Ovary (tissue), 9 donors: ENCODE measurements around the gene KPNA6. TPM values are rescaled to one million over a fixed set of nuclear protein-coding genes. Genes with fewer than 3 reads are reported as not detected.

Experiments used
- DNase-seq, 5 donors: peaks; one replicate each; pipeline ENCODE4 v3.0.0-alpha.2; 2019 to 2020
- H3K27ac ChIP-seq, 2 donors: fragments of 200-600 bp; one replicate each; pipeline versions ENCODE4 v1.5.1 to v1.8.0; 2019 to 2022
- H3K27me3 ChIP-seq: fragments of 200-600 bp; one replicate; pipeline ENCODE4 v1.8.0; 2022
- H3K36me3 ChIP-seq: fragments of 200-600 bp; sonication (generic); one replicate; pipeline ENCODE4 v1.5.1; 2019
- H3K4me1 ChIP-seq: one replicate; pipeline ENCODE4 v1.8.1; 2013; ENCODE audit warnings: mild to moderate bottlenecking, moderate library complexity; ENCODE audit not compliant: insufficient read depth
- H3K4me3 ChIP-seq: fragments of 200-600 bp; sonication (generic); one replicate; pipeline ENCODE4 v1.5.1; 2017
- H3K9me3 ChIP-seq, 2 donors: fragments of 200-600 bp in 1 of 2; sonication (generic) in 1 of 2; one replicate each; pipeline versions ENCODE4 v1.5.1 to v1.8.1; 2013 to 2019; ENCODE audit warnings: mild to moderate bottlenecking in 1 of 2, moderate library complexity in 1 of 2
- EP300 ChIP-seq: sonication (generic); formaldehyde crosslinking; IDR thresholded peaks from one replicate; pipeline ENCODE4 v1.6.1; 2017; ENCODE audit warnings: antibody characterized with exemption
- POLR2A ChIP-seq: fragments of 450-650 bp; IDR thresholded peaks from one replicate; pipeline ENCODE4 v1.6.1; 2017; ENCODE audit warnings: antibody characterized with exemption, mild to moderate bottlenecking, moderate library complexity
- WGBS, 3 donors: extraction: QIAGEN DNeasy Blood & Tissue Kit in 1 of 3; methylation state at CpG; one replicate each; pipeline versions ENCODE4 v1.1.5 to v1.1.7; 2013 to 2017; 5-methylcytosine and 5-hydroxymethylcytosine counted together
- intact Hi-C, 4 donors: fragments of 100-400 bp; cut with DNase I; formaldehyde crosslinking; loops; one replicate each; pipeline versions ENCODE4 v1.11.0 to v1.15.1; 2022 to 2023
- polyA plus RNA-seq, 2 donors: library from polyadenylated mRNA; stranded (reverse); fragments of 200-250 nt in 1 of 2; fragments of 350-450 nt in 1 of 2; fragmentation: Illumina TruSeq in 1 of 2; extraction: RNeasy Lipid Tissue Mini Kit (QIAGEN cat#74804) in 1 of 2; gene quantifications; one replicate each; pipeline ENCODE4 v1.2.3, GENCODE V29; 2013 to 2014
- total RNA-seq, 7 donors: library from RNA; depleted of rRNA in 2 of 7; stranded (reverse); fragments of >200 nt in 2 of 7; fragmentation: NEBNext Ultra II Directional in 3 of 7; extraction: Animal tissue kit (Norgen Biotek cat#: 25700) in 3 of 7; gene quantifications; one replicate each; pipeline versions ENCODE4 v1.1.0 to v1.2.4, GENCODE V29; 2016 to 2023
- TF ChIP-seq, protein P1 (sequence below), 3 donors: fragments of 450-650 bp in 2 of 3; fragments of 200-600 bp in 1 of 3; IDR thresholded peaks; one replicate each; pipeline versions ENCODE4 v1.5.1 to v1.8.0; 2016 to 2022; ENCODE audit warnings: antibody characterized with exemption in 3 of 3, mild to moderate bottlenecking in 1 of 3
- donor health status: DM: no; HTN: no; CAD: no; lungs with moderate emphysema.
- donor health status: DM: no; HTN: no; CAD: no.
- donor health status: Bipolar disorder and iron deficiency.
- donor health status: DM: yes; HTN: yes; CAD: no.
- donor health status: DM: no; HTN: no; CAD: no.
- donor health status: DM: yes; HTN: yes; CAD: no.

The KPNA6 gene
- total and polyA plus RNA-seq, 9 donors, result 9.3 to 57.7 (median 45.7) TPM

- no peak overlapping the region for H3K4me3 ChIP-seq
- no peak for TF ChIP-seq POLR2A
- no peak for TF ChIP-seq EP300
- TF ChIP-seq, protein P1, sequence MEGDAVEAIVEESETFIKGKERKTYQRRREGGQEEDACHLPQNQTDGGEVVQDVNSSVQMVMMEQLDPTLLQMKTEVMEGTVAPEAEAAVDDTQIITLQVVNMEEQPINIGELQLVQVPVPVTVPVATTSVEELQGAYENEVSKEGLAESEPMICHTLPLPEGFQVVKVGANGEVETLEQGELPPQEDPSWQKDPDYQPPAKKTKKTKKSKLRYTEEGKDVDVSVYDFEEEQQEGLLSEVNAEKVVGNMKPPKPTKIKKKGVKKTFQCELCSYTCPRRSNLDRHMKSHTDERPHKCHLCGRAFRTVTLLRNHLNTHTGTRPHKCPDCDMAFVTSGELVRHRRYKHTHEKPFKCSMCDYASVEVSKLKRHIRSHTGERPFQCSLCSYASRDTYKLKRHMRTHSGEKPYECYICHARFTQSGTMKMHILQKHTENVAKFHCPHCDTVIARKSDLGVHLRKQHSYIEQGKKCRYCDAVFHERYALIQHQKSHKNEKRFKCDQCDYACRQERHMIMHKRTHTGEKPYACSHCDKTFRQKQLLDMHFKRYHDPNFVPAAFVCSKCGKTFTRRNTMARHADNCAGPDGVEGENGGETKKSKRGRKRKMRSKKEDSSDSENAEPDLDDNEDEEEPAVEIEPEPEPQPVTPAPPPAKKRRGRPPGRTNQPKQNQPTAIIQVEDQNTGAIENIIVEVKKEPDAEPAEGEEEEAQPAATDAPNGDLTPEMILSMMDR (IDR thresholded peaks at IDR 0.05), result no peak
- intact Hi-C loops, result no loop called here
- H3K4me1 ChIP-seq, result peaks cover 11% of the 10 kb centered on the region
- H3K36me3 ChIP-seq, result no peaks in the 10 kb centered on the region
- no peaks in the 10 kb centered on the region for H3K27me3 ChIP-seq
- no peaks in the 10 kb centered on the region for H3K9me3 ChIP-seq
- 77 to 83% (median 82%) methylated on average over 6 of the region's 6 CpGs for WGBS, 3 donors
- no peak overlapping the region for H3K27ac ChIP-seq
- DNase-seq, result no peak
Measured at GRCh38 chr1:32182060-32182459, 74.2 kb downstream of the KPNA6 start.

- H3K4me1 ChIP-seq, result peaks cover 11% of the 10 kb centered on the region
- intact Hi-C loops, result loop anchor here in 1 of 4 donors (5.0 kb wide), 1 partner anchor 47 kb away; no protein-coding TSS in a partner anchor
- no peak for DNase-seq
- H3K4me3 ChIP-seq, result no peak overlapping the region
- H3K27me3 ChIP-seq, result no peaks in the 10 kb centered on the region
- no peak overlapping the region for H3K27ac ChIP-seq
- TF ChIP-seq EP300 (no peak), POLR2A (no peak)
- TF ChIP-seq, protein P1 (IDR thresholded peaks at IDR 0.05), result no peak
- H3K9me3 ChIP-seq, result no peaks in the 10 kb centered on the region
- H3K36me3 ChIP-seq, result no peaks in the 10 kb centered on the region
Measured at GRCh38 chr1:32184650-32185049, 76.8 kb downstream of the KPNA6 start.

- Histone ChIP-seq H3K36me3 (no peaks in the 10 kb centered on the region), H3K27me3 (no peaks in the 10 kb centered on the region), H3K4me1 (peaks cover 7% of the 10 kb centered on the region), H3K27ac (no peak overlapping the region), H3K4me3 (no peak overlapping the region), H3K9me3 (no peaks in the 10 kb centered on the region)
- no peak for DNase-seq
- intact Hi-C loops, result loop anchor here in 1 of 4 donors (5.0 kb wide), 1 partner anchor 49 kb away; no protein-coding TSS in a partner anchor
- WGBS, 3 donors, result 88 to 90% (median 89%) methylated on average over 2 of the region's 2 CpGs
- no peak for TF ChIP-seq EP300
Measured at GRCh38 chr1:32186077-32186476, 78.2 kb downstream of the KPNA6 start.

GRCh38 chr1:32186491-32186890 is 78.6 kb downstream of the KPNA6 start:
- 90 to 94% (median 91%) methylated on average over 2 of the region's 2 CpGs for WGBS, 3 donors
- intact Hi-C loops, result loop anchor here in 1 of 4 donors (5.0 kb wide), 1 partner anchor 49 kb away; no protein-coding TSS in a partner anchor
- H3K4me3 ChIP-seq, result no peak overlapping the region
- no peak for DNase-seq
- H3K9me3 ChIP-seq, result no peaks in the 10 kb centered on the region
- peaks cover 3% of the 10 kb centered on the region for H3K4me1 ChIP-seq
- H3K27ac ChIP-seq, result no peak overlapping the region
- TF ChIP-seq EP300, result no peak
- no peak for TF ChIP-seq POLR2A
- TF ChIP-seq, protein P1 (IDR thresholded peaks at IDR 0.05), result no peak
- H3K36me3 ChIP-seq, result no peaks in the 10 kb centered on the region
- no peaks in the 10 kb centered on the region for H3K27me3 ChIP-seq

DNA sequence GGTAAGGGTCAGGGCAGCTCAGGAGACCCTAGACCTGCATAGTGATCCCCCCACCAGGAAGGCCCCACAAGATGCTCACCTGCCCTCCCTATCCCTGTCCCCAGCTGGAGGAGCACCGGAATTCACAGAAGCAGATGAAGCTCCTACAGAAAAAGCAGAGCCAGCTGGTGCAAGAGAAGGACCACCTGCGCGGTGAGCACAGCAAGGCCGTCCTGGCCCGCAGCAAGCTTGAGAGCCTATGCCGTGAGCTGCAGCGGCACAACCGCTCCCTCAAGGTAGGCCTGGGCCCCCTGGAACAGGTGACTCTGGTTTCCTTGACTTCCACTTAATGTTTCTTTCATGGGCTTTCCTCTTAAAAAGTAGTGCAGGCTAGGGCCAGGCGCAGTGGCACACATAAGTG is 80.0 kb downstream of the KPNA6 start:
- H3K27me3 ChIP-seq, result no peaks in the 10 kb centered on the region
- peaks cover 1% of the 10 kb centered on the region for H3K4me1 ChIP-seq
- no peak overlapping the region for H3K4me3 ChIP-seq
- 91 to 96% (median 94%) methylated on average over 9 of the region's 9 CpGs for WGBS, 3 donors
- DNase-seq, result no peak
- H3K9me3 ChIP-seq, result no peaks in the 10 kb centered on the region
- H3K36me3 ChIP-seq, result no peaks in the 10 kb centered on the region
- intact Hi-C loops, result loop anchor here in 1 of 4 donors (5.0 kb wide), 1 partner anchor 51 kb away; no protein-coding TSS in a partner anchor
- TF ChIP-seq EP300, result no peak
- TF ChIP-seq, protein P1 (IDR thresholded peaks at IDR 0.05), result no peak
- no peak for TF ChIP-seq POLR2A
- no peak overlapping the region for H3K27ac ChIP-seq
